ENCODE measurements around the gene ZFAND3. TPM values are rescaled to one million over a fixed set of nuclear protein-coding genes. Genes with fewer than 3 reads are reported as not detected.

Gene ZFAND3
- total RNA-seq, 1 experiment from 2014 or later: 64.0 TPM

- DNase-seq (ENCODE audit: low spot score): no peak
- TF ChIP-seq CTCF (conservative IDR thresholded peaks at IDR 0.05; ENCODE audit: low read depth, low read length) (no peak), EZH2 (IDR thresholded peaks at IDR 0.05; ENCODE audit: borderline replicate concordance, low read depth, low read length, poor library complexity, severe bottlenecking) (no peak)
- H3K4me1 ChIP-seq (ENCODE audit: insufficient read depth, low read length, poor library complexity, severe bottlenecking): peaks cover 41% of the 10 kb centered on the region
- intact Hi-C loops (cut with micrococcal nuclease; ENCODE audit: unreplicated experiment): no loop called here
- BruUV-seq (replicated peaks): no TSS peak
- POLR2A ChIA-PET (ENCODE audit: low non-redundant PET): no interaction called here
- no peaks in the 10 kb centered on the region for H3K9me3 ChIP-seq (ENCODE audit: low read depth, low read length, poor library complexity, severe bottlenecking)
- no peak overlapping the region for H3K4me3 ChIP-seq (ENCODE audit: low read depth, low read length, poor library complexity, severe bottlenecking)
- H3K36me3 ChIP-seq (ENCODE audit: insufficient read depth, low read length, poor library complexity, severe bottlenecking): no peaks in the 10 kb centered on the region
- no peak overlapping the region for H3K27ac ChIP-seq (ENCODE audit: low read depth, low read length, poor library complexity, severe bottlenecking)
- CTCF ChIA-PET: no interaction called here
- no peaks in the 10 kb centered on the region for H3K27me3 ChIP-seq (replicated peaks; ENCODE audit: insufficient read depth, low read depth, low read length, poor library complexity)
These were observed 65.0 kb downstream of the ZFAND3 start for GRCh38 chr6:37884548-37884947.

- ChIA-PET POLR2A (ENCODE audit: low non-redundant PET) (interaction anchor here (0.7 kb wide), 1 partner anchor 397 kb away, joined by 4 read pairs; no protein-coding TSS in a partner anchor), CTCF (no interaction called here)
- H3K9me3 ChIP-seq (ENCODE audit: low read depth, low read length, poor library complexity, severe bottlenecking): no peaks in the 10 kb centered on the region
- no peak overlapping the region for H3K4me3 ChIP-seq (ENCODE audit: low read depth, low read length, poor library complexity, severe bottlenecking)
- no peak for DNase-seq (ENCODE audit: low spot score)
- no peak for TF ChIP-seq CTCF (conservative IDR thresholded peaks at IDR 0.05; ENCODE audit: low read depth, low read length)
- H3K4me1 ChIP-seq (ENCODE audit: insufficient read depth, low read length, poor library complexity, severe bottlenecking): peaks cover 9% of the 10 kb centered on the region
- intact Hi-C loops (cut with micrococcal nuclease; ENCODE audit: unreplicated experiment): no loop called here
- H3K27ac ChIP-seq (ENCODE audit: low read depth, low read length, poor library complexity, severe bottlenecking): no peak overlapping the region
- no TSS peak for BruUV-seq (replicated peaks)
- no peaks in the 10 kb centered on the region for H3K27me3 ChIP-seq (replicated peaks; ENCODE audit: insufficient read depth, low read depth, low read length, poor library complexity)
- H3K36me3 ChIP-seq (ENCODE audit: insufficient read depth, low read length, poor library complexity, severe bottlenecking): no peaks in the 10 kb centered on the region
These were observed 69.5 kb downstream of the ZFAND3 start for GRCh38 chr6:37889051-37889450.

- no peak for DNase-seq (ENCODE audit: low spot score)
- no peak for TF ChIP-seq EZH2 (IDR thresholded peaks at IDR 0.05; ENCODE audit: borderline replicate concordance, low read depth, low read length, poor library complexity, severe bottlenecking)
- no peak for TF ChIP-seq CTCF (conservative IDR thresholded peaks at IDR 0.05; ENCODE audit: low read depth, low read length)
- Histone ChIP-seq H3K36me3 (ENCODE audit: insufficient read depth, low read length, poor library complexity, severe bottlenecking) (no peaks in the 10 kb centered on the region), H3K4me1 (ENCODE audit: insufficient read depth, low read length, poor library complexity, severe bottlenecking) (peaks cover 9% of the 10 kb centered on the region), H3K27ac (ENCODE audit: low read depth, low read length, poor library complexity, severe bottlenecking) (no peak overlapping the region), H3K9me3 (ENCODE audit: low read depth, low read length, poor library complexity, severe bottlenecking) (no peaks in the 10 kb centered on the region), H3K4me3 (ENCODE audit: low read depth, low read length, poor library complexity, severe bottlenecking) (no peak overlapping the region), H3K27me3 (replicated peaks; ENCODE audit: insufficient read depth, low read depth, low read length, poor library complexity) (no peaks in the 10 kb centered on the region)
- intact Hi-C loops (cut with micrococcal nuclease; ENCODE audit: unreplicated experiment): no loop called here
- ChIA-PET POLR2A (ENCODE audit: low non-redundant PET) (no interaction called here), CTCF (no interaction called here)
- no TSS peak for BruUV-seq (replicated peaks)
These were observed 70.0 kb downstream of the ZFAND3 start for GRCh38 chr6:37889486-37889885.
